ENCODE results near the gene MRPS10.
A peak's percentile ranks its signal among the peaks of the same experiment; 100 is the strongest.

- TF ChIP-seq POU6F1 (CRISPR knock-in tag; IDR thresholded peaks at IDR 0.05; ENCODE audit: borderline replicate concordance, low read depth) (no peak), CSDC2 (CRISPR knock-in tag; IDR thresholded peaks at IDR 0.05) (no peak), ZFP30 (CRISPR knock-in tag; IDR thresholded peaks at IDR 0.05) (no peak), CREB5 (CRISPR knock-in tag; IDR thresholded peaks at IDR 0.05; ENCODE audit: low read depth) (0 out of 2 replicates have a peak, but pooled peaks have one; percentile 7), TSHZ2 (CRISPR knock-in tag; IDR thresholded peaks at IDR 0.05) (no peak), PATZ1 (CRISPR knock-in tag; IDR thresholded peaks at IDR 0.05; ENCODE audit: borderline replicate concordance) (no peak)
These were observed 523 bp downstream of the MRPS10 start for GRCh38 chr6:42217157-42217518.

All from SK-N-SH treated with all-trans-retinoic acid at 6 μM for 48 hours (cell line).